CD14-positive monocyte (primary cell): Measurements from ENCODE around the gene SPECC1L. TPM values are rescaled to one million over a fixed set of nuclear protein-coding genes. Genes with fewer than 3 reads are reported as not detected.
A peak's percentile ranks its signal among the peaks of the same experiment; 100 is the strongest.

Source experiments
- DNase-seq, 3 donors: peaks; one replicate each; pipeline ENCODE4 v3.0.0-alpha.2; 2011 to 2022
- H2AFZ ChIP-seq: 2 replicates; pipeline ENCODE4 v1.6.0; 2012; ENCODE audit warnings: mild to moderate bottlenecking, low read depth, low read length, inconsistent platforms; ENCODE audit not compliant: insufficient read depth, poor library complexity, severe bottlenecking
- H3K27ac ChIP-seq, 2 donors: 1 replicate in 1 of 2; 2 replicates in 1 of 2; pipeline ENCODE4 v1.5.1; 2012 to 2013; ENCODE audit warnings: low read length in 2 of 2, control low read depth in 1 of 2, inconsistent platforms in 1 of 2, low read depth in 1 of 2, mild to moderate bottlenecking in 1 of 2
- H3K27me3 ChIP-seq, 2 donors: one replicate each; pipeline versions ENCODE4 v1.6.0 to v1.6.1; 2011 to 2013; ENCODE audit warnings: low read length in 2 of 2; ENCODE audit not compliant: control insufficient read depth in 2 of 2, insufficient read depth in 2 of 2
- H3K36me3 ChIP-seq, 2 donors: replicated peaks in 1 of 2; 1 replicate in 1 of 2; 2 replicates in 1 of 2; pipeline versions ENCODE4 v1.5.1 to v1.6.1; 2012 to 2013; ENCODE audit warnings: low read length in 2 of 2, control low read depth in 1 of 2, inconsistent platforms in 1 of 2, mild to moderate bottlenecking in 1 of 2; ENCODE audit not compliant: insufficient read depth in 2 of 2, control insufficient read depth in 1 of 2
- H3K4me1 ChIP-seq, 2 donors: 1 replicate in 1 of 2; 2 replicates in 1 of 2; pipeline versions ENCODE4 v1.5.1 to v1.6.1; 2012 to 2013; ENCODE audit warnings: low read length in 2 of 2, control low read depth in 1 of 2, inconsistent platforms in 1 of 2, mild to moderate bottlenecking in 1 of 2, moderate library complexity in 1 of 2; ENCODE audit not compliant: insufficient read depth in 2 of 2, control insufficient read depth in 1 of 2
- H3K4me2 ChIP-seq: replicated peaks from 2 replicates; pipeline ENCODE3; 2012; ENCODE audit warnings: low read length, moderate library complexity, mild to moderate bottlenecking; ENCODE audit not compliant: poor library complexity, severe bottlenecking; ENCODE audit errors: extremely low read depth
- H3K4me3 ChIP-seq, 3 experiments: fragments of 200-600 bp in 1 of 3; sonication (generic) in 1 of 3; replicated peaks in 1 of 3; 1 replicate in 2 of 3; 2 replicates in 1 of 3; pipeline ENCODE4 v1.5.1; 2011 to 2013; ENCODE audit warnings: low read length in 3 of 3, mild to moderate bottlenecking in 3 of 3, control low read depth in 2 of 3, low read depth in 2 of 3, inconsistent platforms in 1 of 3, moderate library complexity in 1 of 3
- H3K79me2 ChIP-seq: 2 replicates; pipeline ENCODE4 v1.6.0; 2012; ENCODE audit warnings: mild to moderate bottlenecking, control low read depth, inconsistent platforms, low read length, moderate library complexity; ENCODE audit not compliant: insufficient read depth
- H3K9ac ChIP-seq: 2 replicates; pipeline ENCODE4 v1.6.0; 2017; ENCODE audit warnings: low read length, mild to moderate bottlenecking; ENCODE audit not compliant: insufficient read depth, poor library complexity, severe bottlenecking
- H3K9me3 ChIP-seq, 2 donors: replicated peaks in 1 of 2; 1 replicate in 1 of 2; 2 replicates in 1 of 2; pipeline versions ENCODE4 v1.5.1 to v1.6.1; 2012 to 2013; ENCODE audit warnings: low read length in 2 of 2, control low read depth in 1 of 2; ENCODE audit not compliant: control insufficient read depth in 1 of 2, insufficient read depth in 1 of 2
- H4K20me1 ChIP-seq: 2 replicates; pipeline ENCODE4 v1.6.0; 2012; ENCODE audit warnings: mild to moderate bottlenecking, low read length, control low read depth, moderate library complexity; ENCODE audit not compliant: insufficient read depth
- H3K27ac Mint-ChIP-seq, 7 donors: one replicate each; pipeline ENCODE4 v1.8.0; 2020; ENCODE audit warnings: mild to moderate bottlenecking in 7 of 7, mixed read lengths in 7 of 7, moderate library complexity in 6 of 7, inconsistent platforms in 2 of 7
- H3K27me3 Mint-ChIP-seq, 3 donors: one replicate each; pipeline ENCODE4 v1.8.0; 2021 to 2022; ENCODE audit warnings: low read depth in 3 of 3, mild to moderate bottlenecking in 3 of 3, mixed read lengths in 3 of 3, moderate library complexity in 3 of 3, inconsistent platforms in 1 of 3
- H3K36me3 Mint-ChIP-seq, 2 donors: one replicate each; pipeline ENCODE4 v1.8.0; 2020; ENCODE audit warnings: mixed read lengths in 2 of 2, inconsistent platforms in 1 of 2, mild to moderate bottlenecking in 1 of 2
- H3K4me1 Mint-ChIP-seq: one replicate; pipeline ENCODE4 v1.8.0; 2020; ENCODE audit warnings: mild to moderate bottlenecking, mixed read lengths
- H3K4me3 Mint-ChIP-seq, 2 donors: one replicate each; pipeline ENCODE4 v1.8.0; 2020; ENCODE audit warnings: mild to moderate bottlenecking in 2 of 2, mixed read lengths in 2 of 2, moderate library complexity in 1 of 2
- H3K9me3 Mint-ChIP-seq, 7 donors: one replicate each; pipeline ENCODE4 v1.8.0; 2020 to 2022; ENCODE audit warnings: mixed read lengths in 7 of 7, mild to moderate bottlenecking in 6 of 7, moderate library complexity in 6 of 7, inconsistent platforms in 2 of 7
- WGBS: methylation state at CpG from one replicate; pipeline ENCODE4 v1.1.5; 2013; ENCODE audit warnings: missing lambda C conversion rate; ENCODE audit not compliant: insufficient coverage; 5-methylcytosine and 5-hydroxymethylcytosine counted together
- intact Hi-C, 2 donors: fragments of 100-400 bp; cut with micrococcal nuclease; formaldehyde crosslinking; loops; one replicate each; pipeline versions ENCODE4 v1.15.0 to v1.15.1; 2023
- polyA plus RNA-seq, 3 donors: library from polyadenylated mRNA; depleted of rRNA in 1 of 3; unstranded in 2 of 3; stranded (reverse) in 1 of 3; fragments of 300-500 nt in 2 of 3; fragments of >200 nt in 1 of 3; fragmentation: Illumina TruSeq in 2 of 3; gene quantifications; 1 replicate in 2 of 3; 2 replicates in 1 of 3; pipeline ENCODE4 v1.2.3, GENCODE V29; 2012 to 2021
- TF ChIP-seq, protein P1 (sequence below): fragments of 200-600 bp; IDR thresholded peaks from one replicate; pipeline ENCODE4 v1.8.0; 2022; ENCODE audit warnings: antibody characterized with exemption, mild to moderate bottlenecking

Gene SPECC1L
- polyA plus RNA-seq, 3 donors = 2.5 to 7.2 (median 4.9) TPM

DNA sequence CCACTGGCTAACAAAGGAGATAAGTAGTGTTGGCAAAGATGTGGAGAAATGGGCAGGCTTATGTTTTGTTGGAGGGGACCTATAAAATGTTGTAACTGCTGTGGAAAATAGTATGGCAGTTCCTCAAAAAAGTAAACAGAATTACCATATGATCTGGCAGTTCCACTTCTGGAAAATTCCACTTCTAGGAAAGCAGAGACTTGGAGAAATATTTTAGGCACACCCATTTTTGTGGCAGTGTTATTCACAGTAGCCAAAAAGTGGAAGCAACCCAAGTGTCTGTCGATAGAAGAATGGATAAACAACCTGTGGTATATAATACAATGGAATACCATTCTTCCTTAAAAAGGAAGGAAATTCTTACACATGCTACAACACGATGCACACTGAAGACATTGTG, 99.8 kb downstream of the SPECC1L start:
- peaks cover 6% of the 10 kb centered on the region for H3K4me1 Mint-ChIP-seq
- no peaks in the 10 kb centered on the region for H3K9me3 ChIP-seq
- H3K4me3 Mint-ChIP-seq = no peak overlapping the region
- H3K36me3 Mint-ChIP-seq = peaks cover 70 to 81% of the 10 kb centered on the region in 2 donors
- no peak overlapping the region for H3K4me2 ChIP-seq
- peaks cover 54 to 70% of the 10 kb centered on the region in 2 donors for H3K36me3 ChIP-seq
- peak overlapping the region in 1 of 2 donors; percentile 29 for H3K27ac ChIP-seq
- DNase-seq = no peak
- no peaks in the 10 kb centered on the region for H3K27me3 ChIP-seq
- no peak overlapping the region for H2AFZ ChIP-seq
- H3K79me2 ChIP-seq = no peaks in the 10 kb centered on the region
- H3K4me3 ChIP-seq = no peak overlapping the region
- no CpG with 5 or more reads among the region's 2 CpGs for WGBS
- H3K9me3 Mint-ChIP-seq = peaks cover 0 to 2% (median 0%) of the 10 kb centered on the region in 7 donors
- intact Hi-C loops = no loop called here
- TF ChIP-seq, protein P1, sequence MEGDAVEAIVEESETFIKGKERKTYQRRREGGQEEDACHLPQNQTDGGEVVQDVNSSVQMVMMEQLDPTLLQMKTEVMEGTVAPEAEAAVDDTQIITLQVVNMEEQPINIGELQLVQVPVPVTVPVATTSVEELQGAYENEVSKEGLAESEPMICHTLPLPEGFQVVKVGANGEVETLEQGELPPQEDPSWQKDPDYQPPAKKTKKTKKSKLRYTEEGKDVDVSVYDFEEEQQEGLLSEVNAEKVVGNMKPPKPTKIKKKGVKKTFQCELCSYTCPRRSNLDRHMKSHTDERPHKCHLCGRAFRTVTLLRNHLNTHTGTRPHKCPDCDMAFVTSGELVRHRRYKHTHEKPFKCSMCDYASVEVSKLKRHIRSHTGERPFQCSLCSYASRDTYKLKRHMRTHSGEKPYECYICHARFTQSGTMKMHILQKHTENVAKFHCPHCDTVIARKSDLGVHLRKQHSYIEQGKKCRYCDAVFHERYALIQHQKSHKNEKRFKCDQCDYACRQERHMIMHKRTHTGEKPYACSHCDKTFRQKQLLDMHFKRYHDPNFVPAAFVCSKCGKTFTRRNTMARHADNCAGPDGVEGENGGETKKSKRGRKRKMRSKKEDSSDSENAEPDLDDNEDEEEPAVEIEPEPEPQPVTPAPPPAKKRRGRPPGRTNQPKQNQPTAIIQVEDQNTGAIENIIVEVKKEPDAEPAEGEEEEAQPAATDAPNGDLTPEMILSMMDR = no peak
- no peak overlapping the region for H3K9ac ChIP-seq
- H3K27me3 Mint-ChIP-seq = no peaks in the 10 kb centered on the region
- H4K20me1 ChIP-seq = no peaks in the 10 kb centered on the region
- H3K4me1 ChIP-seq = peaks cover 0 to under 1% of the 10 kb centered on the region in 2 donors
- peak overlapping the region in 1 of 7 donors; percentile 53 for H3K27ac Mint-ChIP-seq

- H3K36me3 ChIP-seq = peaks cover 10 to 46% of the 10 kb centered on the region in 2 donors
- peak overlapping the region in 1 of 2 donors; percentile 42 for H3K27ac ChIP-seq
- TF ChIP-seq, protein P1 = no peak
- no peak overlapping the region for H3K9ac ChIP-seq
- H2AFZ ChIP-seq = no peak overlapping the region
- intact Hi-C loops = no loop called here
- no peaks in the 10 kb centered on the region for H3K27me3 ChIP-seq
- WGBS = no CpG with 5 or more reads among the region's 2 CpGs
- peaks cover 9% of the 10 kb centered on the region for H3K79me2 ChIP-seq
- Mint-ChIP-seq H3K27ac (peak overlapping the region in 6 of 7 donors; percentile 18 to 88 (median 54)), H3K4me3 (no peak overlapping the region), H3K36me3 (peaks cover 48 to 49% of the 10 kb centered on the region in 2 donors), H3K4me1 (peaks cover 30% of the 10 kb centered on the region), H3K9me3 (peaks cover 0 to 2% (median 0%) of the 10 kb centered on the region in 7 donors), H3K27me3 (no peaks in the 10 kb centered on the region)
- no peaks in the 10 kb centered on the region for H3K9me3 ChIP-seq
- H3K4me3 ChIP-seq = no peak overlapping the region
- H3K4me2 ChIP-seq = no peak overlapping the region
- H4K20me1 ChIP-seq = no peaks in the 10 kb centered on the region
- H3K4me1 ChIP-seq = peaks cover 13 to 18% of the 10 kb centered on the region in 2 donors
- no peak for DNase-seq
These were observed 105.4 kb downstream of the SPECC1L start for GRCh38 chr22:24376002-24376401.
